Pulmonary artery endothelial cell (primary cell): Measurements from ENCODE around the gene ST3GAL3. TPM values are rescaled to one million over a fixed set of nuclear protein-coding genes. Genes with fewer than 3 reads are reported as not detected.

Source experiments
- DNase-seq: peaks from one replicate; pipeline ENCODE4 v3.0.0-alpha.2; 2011; ENCODE audit warnings: low read depth, low spot score
- total RNA-seq: library from RNA; depleted of rRNA; stranded (reverse); fragments of >200 nt; gene quantifications from 2 replicates; pipeline ENCODE4 v1.2.3, GENCODE V29; 2014

Gene ST3GAL3
- total RNA-seq, 1 donor from 2014 or later: 17.1 TPM

DNA sequence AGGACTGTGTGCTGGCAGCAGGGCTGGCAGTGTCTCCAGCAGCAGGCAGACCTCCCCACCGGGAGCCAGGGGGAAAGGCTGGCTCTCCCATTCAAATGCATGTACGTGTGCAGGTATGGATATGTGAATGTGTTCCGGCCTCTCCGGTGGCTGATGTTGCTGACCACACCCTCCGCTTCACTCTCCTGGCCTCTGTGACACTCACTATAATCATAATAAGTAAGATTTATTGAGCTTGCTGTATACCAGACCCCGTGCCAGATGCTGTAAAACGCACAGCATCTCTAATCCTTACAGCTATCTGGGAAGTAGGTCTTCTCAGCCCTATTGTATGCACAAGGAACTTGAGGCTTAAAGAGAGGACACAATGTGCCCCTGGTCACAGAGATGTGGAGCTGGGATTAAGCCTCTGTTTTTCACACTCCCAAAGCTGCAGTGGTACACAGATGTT is 205.7 kb downstream of the ST3GAL3 start:
- DNase-seq: no peak

DNA sequence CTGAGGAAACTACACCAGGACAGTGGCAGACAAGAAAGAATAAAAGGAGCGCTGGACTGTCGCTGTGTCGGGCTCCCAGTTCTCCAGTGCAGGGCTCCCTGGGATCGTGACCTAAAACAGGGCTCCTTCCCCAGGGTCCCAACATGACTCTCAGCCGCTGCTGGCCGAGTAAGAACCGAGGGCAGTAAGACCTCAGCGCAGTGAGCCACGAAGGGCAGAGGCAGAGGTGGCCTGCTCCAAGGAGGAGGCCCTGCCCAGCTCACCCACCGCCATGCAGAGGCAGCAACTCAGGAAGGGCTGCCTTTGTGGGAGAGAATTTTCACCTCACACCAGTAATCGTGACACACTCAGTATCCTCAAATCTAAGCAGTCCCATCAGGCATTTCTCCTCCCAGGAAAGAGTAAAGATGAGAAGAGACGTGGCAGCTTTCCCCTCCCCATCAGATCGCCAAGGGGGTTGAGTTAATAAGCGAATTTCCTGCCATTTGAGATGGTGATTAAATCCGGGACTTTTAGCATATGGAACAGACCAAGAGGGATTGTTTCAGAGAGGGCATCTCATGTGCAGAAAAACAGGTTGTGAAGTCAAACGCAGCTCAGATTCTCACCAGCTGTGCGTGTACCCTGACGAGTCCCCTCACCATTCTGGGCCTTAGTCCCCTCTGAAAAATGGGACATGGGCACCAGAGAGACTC is 206.5 kb downstream of the ST3GAL3 start:
- DNase-seq: no peak

DNA sequence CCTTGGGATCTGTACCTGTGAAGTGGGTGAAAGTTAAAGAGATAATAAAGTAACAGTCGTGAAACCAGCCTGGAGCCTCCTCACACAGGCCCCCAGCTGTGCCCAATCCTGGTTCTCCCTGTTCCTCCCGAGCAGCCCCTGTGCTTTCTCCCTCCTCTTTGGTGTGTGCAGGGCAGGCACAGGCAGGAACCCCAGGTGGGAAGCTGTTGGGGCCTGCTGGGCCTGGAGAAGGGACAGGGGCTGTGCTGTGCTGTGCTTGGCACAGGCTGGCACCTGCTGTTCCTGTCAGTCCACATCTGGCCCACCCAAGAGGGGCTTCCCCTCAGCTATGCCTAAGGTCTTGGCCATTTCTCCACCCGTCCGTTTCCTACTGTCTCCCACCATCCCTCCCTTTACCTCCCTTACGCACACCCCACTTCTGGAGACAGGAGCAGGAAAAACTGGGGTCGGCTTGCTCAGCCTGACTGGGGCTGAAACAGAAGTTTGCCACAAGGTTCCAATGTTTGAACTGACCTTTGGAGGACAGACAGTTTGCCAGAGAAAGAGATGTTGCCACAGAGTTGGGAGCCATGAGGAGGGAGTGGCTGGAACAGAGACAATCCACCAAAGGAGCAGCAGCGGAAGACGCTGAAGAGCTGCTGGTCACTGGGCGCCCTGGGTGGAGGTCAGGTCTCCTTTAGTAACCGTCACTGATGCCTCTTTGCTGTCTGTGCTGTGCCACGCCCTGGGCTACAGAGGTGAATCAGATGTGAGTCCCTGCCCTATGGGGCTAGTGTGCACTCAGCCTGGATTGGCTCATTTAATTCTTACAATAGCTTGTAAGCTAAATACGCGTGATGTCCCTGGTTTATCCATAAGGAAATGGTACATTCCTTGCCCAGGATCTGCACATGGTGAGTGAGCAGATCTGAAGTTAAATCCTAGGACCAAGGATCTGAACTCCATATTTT is 207.5 kb downstream of the ST3GAL3 start:
- DNase-seq: no peak

DNA sequence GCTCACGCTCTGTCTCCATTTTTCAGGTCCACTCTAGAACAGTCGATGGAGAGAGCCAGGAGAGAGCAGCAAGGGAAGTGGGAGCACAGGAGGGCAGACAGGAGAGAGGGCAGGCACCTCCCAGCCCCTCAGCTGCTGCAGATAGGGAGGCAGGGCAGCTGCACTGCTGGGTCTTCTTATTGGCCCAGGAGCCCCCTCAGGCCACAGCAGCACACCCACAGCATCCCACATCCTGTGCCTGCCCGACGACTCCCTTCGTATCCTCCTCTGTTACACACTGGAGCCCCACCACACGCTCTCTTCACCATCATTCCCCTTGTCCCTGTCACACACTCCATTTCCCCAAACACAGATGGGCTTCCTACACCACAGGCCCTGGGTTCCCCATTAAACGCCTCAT is 212.6 kb downstream of the ST3GAL3 start:
- DNase-seq: no peak

DNA sequence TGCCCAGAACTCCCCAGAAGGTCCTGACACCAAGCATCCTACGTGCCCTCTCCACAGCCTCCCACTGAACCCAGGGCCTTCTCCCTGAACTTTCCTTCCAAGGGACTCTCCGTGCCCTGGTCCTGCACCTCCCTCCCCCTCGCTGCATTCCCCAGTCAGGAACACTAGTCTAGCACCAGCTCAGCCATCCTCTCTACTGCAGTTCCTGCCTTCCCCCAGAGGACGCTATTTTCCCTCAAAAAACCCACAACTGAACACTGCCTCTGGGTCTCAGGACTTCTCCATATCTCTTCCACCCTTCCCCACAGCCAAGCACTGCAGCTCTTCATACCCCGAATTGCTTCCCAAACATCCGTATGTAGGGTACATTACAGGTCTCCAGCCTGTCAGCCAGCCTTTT is 213.7 kb downstream of the ST3GAL3 start:
- DNase-seq: no peak

DNA sequence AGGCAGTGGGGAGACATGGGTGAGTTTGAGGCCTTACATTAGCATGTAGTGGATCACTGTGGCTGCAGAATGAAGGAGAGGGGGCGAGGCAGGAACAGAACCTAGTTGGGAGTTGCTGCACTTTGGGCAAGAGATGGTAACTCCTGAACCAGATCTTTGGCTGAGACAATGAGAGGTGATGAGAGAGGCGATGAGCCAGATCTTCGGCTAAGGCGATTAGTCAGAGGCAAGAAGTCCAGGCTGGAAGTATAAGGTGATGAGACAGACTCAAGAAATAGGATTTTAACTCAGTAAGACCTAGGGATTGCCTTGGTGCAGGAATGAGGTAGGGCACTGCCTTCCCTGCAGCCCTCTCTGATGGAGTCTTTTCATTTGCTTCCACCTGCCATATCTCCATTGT is 217.2 kb downstream of the ST3GAL3 start:
- DNase-seq: no peak

DNA sequence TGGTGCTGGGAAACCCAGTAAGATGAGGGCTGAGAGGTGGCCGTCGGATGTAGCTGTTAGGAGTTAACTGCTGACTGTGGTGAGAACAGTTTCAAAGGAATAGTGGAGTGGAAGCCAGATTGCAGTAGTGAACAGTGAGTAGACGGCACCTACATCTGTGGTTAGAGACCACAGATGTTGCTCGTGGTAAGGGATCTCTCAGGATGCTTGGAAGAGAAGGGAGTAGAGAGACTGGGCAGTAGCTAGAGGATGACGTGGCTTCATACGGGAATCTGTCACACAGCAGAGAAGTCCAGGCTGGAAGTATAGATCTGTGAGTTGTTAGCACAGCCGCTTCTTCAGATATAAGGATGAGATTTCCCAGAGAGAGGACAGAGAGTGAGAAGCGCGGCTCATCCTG is 218.5 kb downstream of the ST3GAL3 start:
- no peak for DNase-seq

DNA sequence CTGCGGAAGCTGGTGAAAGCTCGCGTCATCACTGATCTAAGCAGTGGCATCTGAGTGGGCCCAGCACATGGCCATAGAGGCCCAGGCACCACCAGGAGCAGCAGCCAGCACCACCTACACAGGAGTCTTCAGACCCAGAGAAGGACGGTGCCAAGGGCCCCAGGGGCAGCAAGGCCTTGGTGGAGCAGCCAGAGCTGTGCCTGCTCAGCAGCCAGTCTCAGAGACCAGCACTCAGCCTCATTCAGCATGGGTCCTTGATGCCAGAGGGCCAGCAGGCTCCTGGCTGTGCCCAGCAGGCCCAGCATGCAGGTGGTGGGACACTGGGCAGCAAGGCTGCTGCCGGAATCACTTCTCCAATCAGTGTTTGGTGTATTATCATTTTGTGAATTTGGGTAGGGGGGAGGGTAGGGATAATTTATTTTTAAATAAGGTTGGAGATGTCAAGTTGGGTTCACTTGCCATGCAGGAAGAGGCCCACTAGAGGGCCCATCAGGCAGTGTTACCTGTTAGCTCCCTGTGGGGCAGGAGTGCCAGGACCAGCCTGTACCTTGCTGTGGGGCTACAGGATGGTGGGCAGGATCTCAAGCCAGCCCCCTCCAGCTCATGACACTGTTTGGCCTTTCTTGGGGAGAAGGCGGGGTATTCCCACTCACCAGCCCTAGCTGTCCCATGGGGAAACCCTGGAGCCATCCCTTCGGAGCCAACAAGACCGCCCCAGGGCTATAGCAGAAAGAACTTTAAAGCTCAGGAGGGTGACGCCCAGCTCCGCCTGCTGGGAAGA is 223.0 kb downstream of the ST3GAL3 start:
- no peak for DNase-seq

DNA sequence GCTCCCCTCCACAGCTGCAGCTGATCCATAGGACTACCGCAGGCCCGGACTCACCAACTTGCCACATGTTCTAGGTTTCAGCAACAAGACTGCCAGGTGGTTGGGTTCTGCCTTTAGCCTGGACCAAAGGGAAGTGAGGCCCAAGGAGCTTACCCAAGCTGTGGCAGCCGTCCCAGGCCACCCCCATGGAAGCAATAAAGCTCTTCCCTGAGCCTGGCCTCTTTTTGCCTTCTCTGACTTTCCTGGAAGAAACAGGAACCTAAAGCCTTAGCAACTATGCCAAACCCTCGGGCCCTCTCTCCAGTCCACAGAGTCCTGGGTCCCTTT is 223.6 kb downstream of the ST3GAL3 start:
- DNase-seq: no peak

DNA sequence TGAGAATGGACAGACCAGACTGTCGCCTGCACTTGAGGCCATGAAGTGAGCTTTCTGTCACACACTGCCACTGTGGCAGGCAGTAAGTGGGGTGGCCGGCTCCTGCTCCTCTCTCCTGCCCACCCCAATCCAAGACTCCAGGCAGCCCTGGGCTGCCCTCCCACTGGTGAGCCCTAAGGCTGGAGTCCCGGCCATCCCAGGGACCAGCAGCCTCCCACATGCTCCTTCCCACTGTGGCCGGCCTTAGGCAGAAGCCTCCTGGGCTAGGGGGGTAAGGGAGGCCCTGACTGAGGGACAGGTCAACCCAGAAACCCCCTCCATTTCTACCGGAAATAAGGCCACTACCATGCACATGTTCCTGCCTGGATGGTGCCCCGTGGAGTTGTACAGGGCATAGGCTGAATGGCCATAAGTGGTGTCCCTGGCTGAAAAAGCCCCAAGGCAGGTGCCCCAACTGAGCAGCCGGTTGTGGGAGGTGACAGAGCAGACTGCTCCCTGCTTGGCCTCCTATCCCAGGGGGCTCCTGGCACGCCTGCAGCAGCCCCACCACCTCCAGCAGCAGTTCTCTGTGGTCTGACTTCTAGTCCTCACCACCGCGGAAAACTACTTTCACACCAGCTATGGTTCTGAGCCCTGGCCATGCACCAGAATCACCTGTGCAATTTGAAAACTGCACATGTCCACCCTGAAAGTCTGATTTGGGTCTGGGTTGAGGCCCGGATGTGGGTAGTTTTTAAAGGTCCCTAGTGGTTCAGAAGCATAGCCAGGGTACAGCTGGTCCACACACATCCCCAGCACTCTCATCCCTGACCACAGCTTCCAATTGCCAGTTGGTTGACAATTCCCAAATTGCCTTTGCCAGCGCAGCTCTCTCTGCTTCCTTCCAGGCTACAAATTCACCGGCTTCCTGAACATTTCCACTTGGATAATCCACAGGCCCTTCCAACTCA is 224.7 kb downstream of the ST3GAL3 start:
- DNase-seq: no peak

DNA sequence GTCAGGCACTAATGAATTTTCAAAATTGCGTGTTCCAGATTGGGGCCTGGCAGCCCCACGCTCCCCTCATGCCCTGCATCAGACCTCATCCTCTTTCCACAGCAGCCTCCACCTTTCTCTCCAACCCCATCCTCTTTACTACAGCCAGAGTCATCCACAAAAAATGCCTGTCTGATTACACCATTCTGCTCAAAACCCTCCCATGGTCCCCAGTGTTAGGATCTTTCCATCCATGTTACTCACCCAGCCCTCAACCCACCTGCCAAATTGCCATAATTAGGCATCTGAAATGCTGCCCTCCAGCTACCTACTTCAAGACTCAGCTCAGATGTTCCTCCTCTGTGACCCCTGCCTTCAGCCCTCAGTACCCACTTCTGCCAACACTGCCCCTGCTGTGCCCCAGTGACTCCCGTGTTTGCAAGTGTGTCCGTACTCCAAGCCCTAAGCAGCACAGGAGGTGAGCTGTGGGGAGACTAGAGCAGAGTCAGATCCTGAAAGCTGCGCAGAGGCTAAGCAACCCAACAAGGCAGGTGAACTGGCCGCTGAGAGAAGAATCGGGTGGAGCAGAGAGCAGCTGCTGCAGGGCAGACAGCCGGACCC is 225.6 kb downstream of the ST3GAL3 start:
- DNase-seq: no peak

DNA sequence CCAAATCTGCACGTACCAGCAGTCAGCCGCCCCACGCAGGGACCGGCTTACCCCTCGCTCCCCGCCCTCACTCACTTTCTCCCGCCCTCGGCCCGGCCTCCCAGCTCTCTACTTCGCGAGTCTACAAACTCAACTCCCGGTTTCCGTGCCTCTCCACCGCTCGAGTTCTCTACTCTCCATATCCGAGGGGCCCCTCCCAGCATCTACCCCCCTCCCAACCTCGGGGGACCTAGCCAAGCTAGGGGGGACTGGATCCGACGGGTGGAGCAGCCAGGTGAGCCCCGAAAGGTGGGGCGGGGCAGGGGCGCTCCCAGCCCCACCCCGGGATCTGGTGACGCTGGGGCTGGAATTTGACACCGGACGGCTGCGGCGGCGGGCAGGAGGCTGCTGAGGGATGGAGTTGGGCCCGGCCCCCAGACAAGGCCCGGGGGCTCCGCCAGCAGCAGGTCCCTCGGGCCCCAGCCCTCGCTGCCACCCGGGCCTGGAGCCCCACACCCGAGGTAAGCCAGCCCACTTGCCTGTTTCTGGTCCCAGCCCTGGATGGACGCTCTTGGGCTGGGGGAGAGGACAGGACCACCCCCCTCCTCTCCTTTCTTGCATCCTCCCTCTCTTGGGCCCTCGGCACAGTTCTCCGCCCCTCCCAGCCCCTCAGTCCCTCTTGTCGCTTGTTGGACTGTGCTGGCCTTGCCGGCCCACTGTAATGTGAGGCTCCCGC is 226.2 kb downstream of the ST3GAL3 start, which contains the start of gene ARTN:
Gene ARTN (plus strand): TSS at position 416 of the 715 bp plus-strand sequence. CDS start 1,856 bp downstream, outside the sequence.
- DNase-seq: no peak

DNA sequence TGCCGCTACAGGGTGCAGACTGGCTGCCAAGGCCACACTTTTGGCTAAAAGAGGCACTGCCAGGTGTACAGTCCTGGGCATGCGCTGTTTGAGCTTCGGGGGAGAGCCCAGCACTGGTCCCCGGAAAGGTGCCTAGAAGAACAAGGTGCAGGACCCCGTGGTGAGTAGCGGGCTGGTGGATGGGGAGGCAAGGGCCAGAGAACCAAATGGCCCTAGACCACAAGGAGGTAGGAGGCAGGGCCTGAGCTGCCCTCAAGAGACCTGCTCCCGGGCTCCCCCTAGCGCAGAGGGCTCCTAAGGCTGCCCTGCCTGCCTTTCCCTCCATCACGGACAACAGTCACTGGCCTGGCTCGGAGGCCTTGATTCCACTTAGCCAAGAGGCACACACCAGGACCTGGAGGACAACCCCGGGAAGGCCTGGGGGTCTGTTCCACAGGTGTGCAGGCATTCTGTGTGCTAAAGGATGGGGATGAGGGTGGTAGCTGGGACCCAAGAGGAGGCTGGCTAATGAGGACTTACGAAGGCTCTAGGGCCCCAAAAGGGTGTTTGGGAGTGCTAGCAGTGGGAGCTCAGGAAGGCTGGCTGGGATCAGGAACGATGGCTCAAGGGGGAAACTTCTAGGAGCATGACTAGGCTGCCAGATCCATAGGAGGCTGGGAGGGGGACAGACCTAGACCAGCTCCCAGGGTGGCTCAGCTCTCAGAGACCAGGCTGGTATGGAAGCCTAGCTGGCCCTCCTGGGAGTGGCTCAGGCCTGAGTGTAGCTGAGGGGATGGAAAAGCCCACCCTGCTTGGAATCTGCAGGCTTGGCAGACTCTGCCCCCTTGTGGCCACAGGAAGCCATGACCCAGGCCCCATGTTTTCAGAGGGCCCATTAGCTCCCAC is 227.0 kb downstream of the ST3GAL3 start:
- no peak for DNase-seq

DNA sequence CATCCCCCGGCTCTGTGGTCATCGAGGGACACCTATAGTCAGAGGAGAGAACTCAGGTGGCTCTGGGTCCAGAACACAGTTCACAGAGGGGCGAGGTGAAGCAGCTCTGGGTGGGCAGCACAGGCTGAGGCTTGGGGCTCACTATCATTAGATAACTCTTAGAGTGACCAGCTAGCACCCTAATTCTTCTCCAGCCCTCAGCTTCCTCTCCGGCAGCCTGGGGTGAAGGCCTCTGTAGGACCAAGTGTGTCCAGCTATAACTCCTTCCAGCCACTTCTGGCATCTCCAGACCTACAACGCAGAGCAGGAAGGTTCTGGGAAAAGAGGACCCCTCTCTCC is 227.6 kb downstream of the ST3GAL3 start:
- no peak for DNase-seq

DNA sequence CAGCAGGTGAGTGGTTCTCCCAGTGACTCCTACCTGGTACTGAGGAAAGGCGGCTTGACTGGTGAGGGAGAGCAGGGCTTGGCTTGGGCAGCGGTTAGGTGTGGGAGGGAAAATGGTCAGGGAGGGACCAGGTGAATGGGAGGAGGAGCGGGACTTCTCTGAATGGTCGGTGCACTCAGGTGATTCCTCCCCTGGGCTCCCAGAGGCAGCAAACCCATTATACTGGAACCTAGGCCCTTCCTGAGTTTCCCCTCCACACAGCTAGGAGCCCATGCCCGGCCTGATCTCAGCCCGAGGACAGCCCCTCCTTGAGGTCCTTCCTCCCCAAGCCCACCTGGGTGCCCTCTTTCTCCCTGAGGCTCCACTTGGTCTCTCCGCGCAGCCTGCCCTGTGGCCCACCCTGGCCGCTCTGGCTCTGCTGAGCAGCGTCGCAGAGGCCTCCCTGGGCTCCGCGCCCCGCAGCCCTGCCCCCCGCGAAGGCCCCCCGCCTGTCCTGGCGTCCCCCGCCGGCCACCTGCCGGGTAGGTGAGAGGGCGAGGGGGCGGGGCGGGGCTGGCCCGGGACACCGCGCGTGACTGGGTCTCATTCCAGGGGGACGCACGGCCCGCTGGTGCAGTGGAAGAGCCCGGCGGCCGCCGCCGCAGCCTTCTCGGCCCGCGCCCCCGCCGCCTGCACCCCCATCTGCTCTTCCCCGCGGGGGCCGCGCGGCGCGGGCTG is 228.5 kb downstream of the ST3GAL3 start:
- no peak for DNase-seq

DNA sequence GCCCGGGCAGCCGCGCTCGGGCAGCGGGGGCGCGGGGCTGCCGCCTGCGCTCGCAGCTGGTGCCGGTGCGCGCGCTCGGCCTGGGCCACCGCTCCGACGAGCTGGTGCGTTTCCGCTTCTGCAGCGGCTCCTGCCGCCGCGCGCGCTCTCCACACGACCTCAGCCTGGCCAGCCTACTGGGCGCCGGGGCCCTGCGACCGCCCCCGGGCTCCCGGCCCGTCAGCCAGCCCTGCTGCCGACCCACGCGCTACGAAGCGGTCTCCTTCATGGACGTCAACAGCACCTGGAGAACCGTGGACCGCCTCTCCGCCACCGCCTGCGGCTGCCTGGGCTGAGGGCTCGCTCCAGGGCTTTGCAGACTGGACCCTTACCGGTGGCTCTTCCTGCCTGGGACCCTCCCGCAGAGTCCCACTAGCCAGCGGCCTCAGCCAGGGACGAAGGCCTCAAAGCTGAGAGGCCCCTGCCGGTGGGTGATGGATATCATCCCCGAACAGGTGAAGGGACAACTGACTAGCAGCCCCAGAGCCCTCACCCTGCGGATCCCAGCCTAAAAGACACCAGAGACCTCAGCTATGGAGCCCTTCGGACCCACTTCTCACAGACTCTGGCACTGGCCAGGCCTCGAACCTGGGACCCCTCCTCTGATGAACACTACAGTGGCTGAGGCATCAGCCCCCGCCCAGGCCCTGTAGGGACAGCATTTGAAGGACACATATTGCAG is 229.3 kb downstream of the ST3GAL3 start:
- DNase-seq: no peak

DNA sequence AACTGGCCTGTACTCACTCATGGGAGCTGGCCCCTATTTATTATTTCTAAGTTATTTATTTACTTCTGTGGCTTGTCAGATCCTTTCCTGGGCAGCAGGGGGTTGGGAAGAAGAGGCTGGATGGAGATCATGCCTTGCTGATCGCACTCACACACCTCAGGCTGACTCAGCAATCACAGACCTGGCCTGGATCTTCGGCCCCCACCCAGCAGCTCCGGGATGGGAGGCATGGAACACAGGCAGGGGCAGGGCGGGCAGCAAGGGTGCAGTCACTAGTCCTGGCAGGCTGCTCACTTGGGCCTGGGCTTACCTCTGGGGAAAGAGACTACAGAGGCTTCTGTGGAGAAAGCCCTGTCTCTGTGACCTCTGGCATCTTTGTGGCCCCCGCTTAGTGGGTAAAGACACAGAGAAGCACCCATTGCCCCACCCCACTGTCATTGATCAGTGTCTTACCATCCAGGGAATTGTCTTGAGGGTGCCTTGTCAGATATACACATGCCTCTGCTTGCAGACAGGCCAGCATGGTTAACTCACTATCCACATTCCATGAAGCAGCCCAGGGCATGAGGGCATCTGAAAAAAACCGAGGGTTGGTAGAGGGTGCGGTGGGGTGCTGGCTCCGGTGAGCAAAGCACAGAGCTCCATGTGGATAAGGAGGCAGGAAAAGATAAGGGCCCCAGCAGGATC is 230.0 kb downstream of the ST3GAL3 start:
- no peak for DNase-seq
